Measurements from ENCODE around the gene PHAF1. TPM values are rescaled to one million over a fixed set of nuclear protein-coding genes. Genes with fewer than 3 reads are reported as not detected.
A peak's percentile ranks its signal among the peaks of the same experiment; 100 is the strongest.

Gene PHAF1
- total and polyA plus RNA-seq, 2 of the 13 experiments (the other 11 are each of a cell fraction or from before 2014, with no cell fraction given), result 48.3 to 174 TPM

- TF ChIP-seq GATA4 (IDR thresholded peaks at IDR 0.05; ENCODE audit: borderline replicate concordance, low read depth) (0 out of 2 replicates have a peak, but pooled peaks have one; percentile 14), SKI (IDR thresholded peaks at IDR 0.05; ENCODE audit: partially characterized antibody) (peak; percentile 80), RARG (CRISPR knock-in tag; IDR thresholded peaks at IDR 0.05; ENCODE audit: low read depth) (no peak), CBX2 (IDR thresholded peaks at IDR 0.05; ENCODE audit: low read depth, low read length) (no peak), CBX2 (CRISPR knock-in tag; IDR thresholded peaks at IDR 0.05; ENCODE audit: low read depth) (no peak), SUZ12 (IDR thresholded peaks at IDR 0.05; ENCODE audit: low read depth, low read length) (no peak), GLI4 (CRISPR knock-in tag; IDR thresholded peaks at IDR 0.05; ENCODE audit: borderline replicate concordance) (peak; percentile 45; the same call in 1 of the 2 replicates), TSC22D2 (CRISPR knock-in tag; IDR thresholded peaks at IDR 0.05; ENCODE audit: borderline replicate concordance) (peak; percentile 70)
These were observed 82.4 kb downstream of the PHAF1 start, which contains the start of gene E2F4 (continued) for GRCh38 chr16:67191995-67192681.

GRCh38 chr16:67192781-67193361 is 83.1 kb downstream of the PHAF1 start:
- no peak for DNase-seq (ENCODE audit: low spot score)
- Histone ChIP-seq H3K36me3 (replicated peaks in 1 of 2; ENCODE audit: control insufficient read depth in 1 of 2, insufficient read depth in 2 of 2, low read length in 2 of 2) (peaks cover 29 to 43% of the 10 kb centered on the region in 2 experiments), H3K4me2 (ENCODE audit: low read depth, low read length) (peak overlapping the region; percentile 97), H3K4me3 (replicated peaks in 1 of 3; ENCODE audit: insufficient read depth in 1 of 3, low read depth in 2 of 3, low read length in 3 of 3) (peak overlapping the region; percentile 84 to 99 (median 97)), H2AFZ (ENCODE audit: low read length) (no peak overlapping the region), H3K27ac (ENCODE audit: extremely low read length, insufficient read depth, low read length) (peak overlapping the region; percentile 59), H4K20me1 (ENCODE audit: insufficient read depth, low read length) (no peaks in the 10 kb centered on the region; the same call in 1 of the 2 replicates), H3K79me2 (ENCODE audit: insufficient read depth, low read length) (peaks cover 21% of the 10 kb centered on the region), H3K9me3 (ENCODE audit: low read length) (no peaks in the 10 kb centered on the region), H3K4me1 (ENCODE audit: insufficient read depth, low read length) (peaks cover 38% of the 10 kb centered on the region), H3K9ac (ENCODE audit: insufficient read depth, low read depth, low read length) (peak overlapping the region; percentile 98), H3K27me3 (ENCODE audit: control insufficient read depth in 1 of 2, insufficient read depth in 2 of 2, low read length in 2 of 2) (peaks cover 4 to 16% of the 10 kb centered on the region in 2 experiments; a peak in 2 of 5 replicates)
- CTCF ChIA-PET (ENCODE audit: low intra/inter-chr PET ratio, low total read pairs), result no interaction called here
- intact Hi-C loops (cut with micrococcal nuclease; ENCODE audit: unreplicated experiment) (loop anchor here (2.0 kb wide), 1 partner anchor 54 kb away; the partner anchor contains the start of gene FHOD1), in situ Hi-C loops (cut with HindIII; ENCODE audit: extremely low pct_ligation_motif_present, low pct_unique_long_range_greater_than_20kb) (no loop called here)
- BruUV-seq (replicated peaks), result no TSS peak
- FAIRE-seq, result no peak
- 8% methylated on average over 17 of the region's 17 CpGs for WGBS (ENCODE audit: low lambda C conversion rate)
- POLR2A ChIA-PET, result interaction anchor here (0.9 to 1.9 kb wide), 6 partner anchors 7 to 55 kb away, joined by 3 to 8 read pairs (median 4); partner anchors contain the start of genes FHOD1, NOL3 and TMEM208
- no peak for ATAC-seq
- TF ChIP-seq ZFAT (CRISPR knock-in tag; conservative IDR thresholded peaks at IDR 0.05) (no peak), SMARCC2 (IDR thresholded peaks at IDR 0.05) (no peak), RAD51 (IDR thresholded peaks at IDR 0.05; ENCODE audit: borderline replicate concordance) (no peak), GTF3A (CRISPR knock-in tag; conservative IDR thresholded peaks at IDR 0.05) (0 out of 2 replicates have a peak, but pooled peaks have one; percentile 21), ZNF615 (CRISPR knock-in tag; IDR thresholded peaks at IDR 0.05; ENCODE audit: borderline replicate concordance) (no peak), ZC3H4 (CRISPR knock-in tag; IDR thresholded peaks at IDR 0.05; ENCODE audit: borderline replicate concordance) (no peak), ATRX (CRISPR knock-in tag; IDR thresholded peaks at IDR 0.05; ENCODE audit: borderline replicate concordance) (no peak), SYNCRIP (IDR thresholded peaks at IDR 0.05; ENCODE audit: insufficient read depth, low read depth, low read length) (no peak), GMEB2 (CRISPR knock-in tag; IDR thresholded peaks at IDR 0.05; ENCODE audit: low read depth) (no peak), BRD4 (CRISPR knock-in tag; IDR thresholded peaks at IDR 0.05) (no peak), TFAP4 (IDR thresholded peaks at IDR 0.05; ENCODE audit: borderline replicate concordance, low read depth) (peak; percentile 80; the same call in 1 of the 2 replicates), KDM5A (IDR thresholded peaks at IDR 0.05; ENCODE audit: borderline replicate concordance, low read length) (no peak), ZNF510 (CRISPR knock-in tag; IDR thresholded peaks at IDR 0.05; ENCODE audit: low read depth) (no peak), MED8 (CRISPR knock-in tag; IDR thresholded peaks at IDR 0.05; ENCODE audit: insufficient replicate concordance) (no peak)

Measured in HepG2 (cell line).